Cardiac fibroblast (primary cell): ENCODE measurements around the gene SCFD2.
"Not testable (repeated sequence)": the region's sequence is repeated elsewhere in the genome, so short reads cannot be mapped to it uniquely, and the experiment has no call there.

Source experiments
- DNase-seq, 2 donors: peaks; one replicate each; pipeline versions ENCODE4 v3.0.0 to v3.0.0-alpha.2; 2010; ENCODE audit warnings: low read depth in 2 of 2
- H3K4me3 ChIP-seq, 2 donors: replicated peaks in 1 of 2; 1 replicate in 1 of 2; 2 replicates in 1 of 2; pipeline ENCODE4 v1.5.1; 2011; ENCODE audit warnings: low read depth in 2 of 2, low read length in 2 of 2, mild to moderate bottlenecking in 2 of 2, moderate library complexity in 1 of 2
- CTCF ChIP-seq: IDR thresholded peaks from one replicate; pipeline ENCODE4 v1.5.1; 2011; ENCODE audit warnings: low read depth, mild to moderate bottlenecking, low read length, inconsistent platforms

SCFD2 gene

GRCh38 chr4:53361451-53361850 lies 4.4 kb downstream of the SCFD2 start:
- peak; percentile 27 to 47 for DNase-seq
- TF ChIP-seq CTCF: no peak
- H3K4me3 ChIP-seq: no peak overlapping the region

GRCh38 chr4:53355930-53356521 lies 9.8 kb downstream of the SCFD2 start:
- TF ChIP-seq CTCF: no peak
- H3K4me3 ChIP-seq: no peak overlapping the region
- no peak for DNase-seq

GRCh38 chr4:53354012-53354722 lies 11.7 kb downstream of the SCFD2 start:
- no peak for DNase-seq
- no peak for TF ChIP-seq CTCF
- no peak overlapping the region for H3K4me3 ChIP-seq

- no peak overlapping the region for H3K4me3 ChIP-seq
- DNase-seq: no peak
- no peak for TF ChIP-seq CTCF
These were observed 16.8 kb downstream of the SCFD2 start for GRCh38 chr4:53349091-53349491.

GRCh38 chr4:53348046-53348445 lies 17.8 kb downstream of the SCFD2 start:
- DNase-seq: no peak
- TF ChIP-seq CTCF: no peak
- no peak overlapping the region for H3K4me3 ChIP-seq

GRCh38 chr4:53346920-53347852 lies 18.7 kb downstream of the SCFD2 start:
- peak; percentile 40 to 45 for DNase-seq
- H3K4me3 ChIP-seq: no peak overlapping the region
- no peak for TF ChIP-seq CTCF

- not testable (repeated sequence) for DNase-seq, H3K4me3 ChIP-seq
These were observed 19.5 kb downstream of the SCFD2 start for GRCh38 chr4:53346392-53346791.

GRCh38 chr4:53340145-53340544 lies 25.7 kb downstream of the SCFD2 start:
- H3K4me3 ChIP-seq, DNase-seq: not testable (repeated sequence)

GRCh38 chr4:53334916-53335315 lies 30.9 kb downstream of the SCFD2 start:
- H3K4me3 ChIP-seq, DNase-seq: not testable (repeated sequence)
